ENCODE measurements around the gene FAM72C. TPM values are rescaled to one million over a fixed set of nuclear protein-coding genes. Genes with fewer than 3 reads are reported as not detected.
"Not testable (repeated sequence)": the region's sequence is repeated elsewhere in the genome, so short reads cannot be mapped to it uniquely, and the experiment has no call there.

Gene FAM72C
- total RNA-seq, 1 donor from 2014 or later = 0.59 TPM

DNA sequence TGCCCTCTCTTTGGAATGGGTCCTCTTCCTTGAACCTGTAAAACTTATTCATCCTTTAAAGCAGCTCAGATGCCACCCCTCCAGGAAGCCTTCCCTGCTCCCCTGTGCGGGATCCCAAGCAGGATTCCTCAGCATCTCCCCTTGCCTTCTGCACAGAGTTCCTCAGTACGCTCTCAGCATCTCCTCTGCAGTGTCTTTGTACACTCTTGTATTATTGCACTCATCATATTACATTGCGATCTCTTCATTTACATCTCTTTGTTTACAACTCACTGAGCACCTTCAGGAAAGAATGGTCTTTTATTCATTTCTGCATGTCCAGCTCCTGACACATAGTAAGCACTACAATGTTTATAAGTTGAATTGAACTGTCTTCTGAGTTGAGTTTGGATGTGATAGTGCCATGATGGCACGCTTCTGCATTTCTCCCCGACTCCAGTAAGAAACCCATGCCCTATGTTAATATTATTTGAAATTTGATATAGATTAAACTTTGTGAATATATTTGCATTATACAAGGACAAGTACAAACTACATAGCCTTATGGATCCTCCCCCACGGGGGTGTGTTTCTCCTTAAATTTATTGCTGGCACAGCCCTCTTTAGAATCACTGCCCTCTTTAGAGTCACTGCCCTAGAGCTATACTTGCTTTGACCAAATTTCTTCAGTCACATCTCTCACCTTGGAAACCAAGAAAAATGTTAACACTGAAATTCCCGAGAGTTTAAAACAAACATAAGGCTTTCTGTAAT lies 13.1 kb upstream of the FAM72C start:
- not testable (repeated sequence) for DNase-seq

DNA sequence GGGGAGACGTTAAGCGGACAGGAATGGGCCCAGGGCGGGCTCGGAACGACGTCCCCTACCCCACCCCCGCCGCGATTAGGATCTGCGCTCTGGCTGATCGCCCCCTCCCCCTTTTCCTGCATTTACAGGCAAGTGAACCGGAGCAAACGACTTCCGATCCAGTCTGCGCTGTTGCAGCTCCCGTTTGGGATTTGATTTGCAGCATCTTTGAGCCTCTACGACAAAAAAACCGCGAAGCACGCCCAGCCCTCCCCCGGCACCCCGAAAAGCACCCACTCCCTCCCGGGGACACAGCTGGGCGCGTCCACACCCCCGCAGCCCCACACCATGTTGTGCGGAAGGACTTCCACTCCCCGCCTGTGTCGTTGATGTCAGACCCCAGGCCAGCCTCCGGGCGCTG lies 2.6 kb upstream of the FAM72C start:
- DNase-seq = not testable (repeated sequence)

DNA sequence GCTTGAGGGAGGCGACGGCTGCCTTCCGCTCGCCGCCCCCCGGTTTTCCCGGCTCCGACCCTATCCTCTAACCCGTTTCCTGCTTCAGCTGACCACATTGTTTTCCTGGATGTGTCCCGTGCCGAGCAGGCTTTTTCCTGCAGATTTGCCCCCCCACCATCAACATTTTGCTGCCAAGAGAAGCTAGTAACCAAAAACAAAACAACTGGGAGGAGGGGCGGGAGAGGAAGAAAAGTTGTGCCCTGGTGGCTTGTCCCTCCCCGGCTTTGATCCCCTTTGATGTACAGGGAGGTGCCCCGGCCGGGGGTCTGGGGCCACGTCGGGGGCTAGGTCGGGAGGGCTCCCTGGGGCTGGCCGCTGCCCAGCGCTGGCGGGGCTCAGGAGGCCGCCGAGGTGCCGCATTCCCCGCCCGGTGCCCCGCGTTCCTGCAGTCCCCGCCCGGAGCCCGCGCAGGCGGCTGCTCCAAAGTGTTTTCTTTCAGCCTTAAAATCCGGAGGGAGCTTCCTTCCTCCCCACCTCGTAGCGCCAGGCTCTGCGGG lies 2.2 kb upstream of the FAM72C start:
- not testable (repeated sequence) for DNase-seq

DNA sequence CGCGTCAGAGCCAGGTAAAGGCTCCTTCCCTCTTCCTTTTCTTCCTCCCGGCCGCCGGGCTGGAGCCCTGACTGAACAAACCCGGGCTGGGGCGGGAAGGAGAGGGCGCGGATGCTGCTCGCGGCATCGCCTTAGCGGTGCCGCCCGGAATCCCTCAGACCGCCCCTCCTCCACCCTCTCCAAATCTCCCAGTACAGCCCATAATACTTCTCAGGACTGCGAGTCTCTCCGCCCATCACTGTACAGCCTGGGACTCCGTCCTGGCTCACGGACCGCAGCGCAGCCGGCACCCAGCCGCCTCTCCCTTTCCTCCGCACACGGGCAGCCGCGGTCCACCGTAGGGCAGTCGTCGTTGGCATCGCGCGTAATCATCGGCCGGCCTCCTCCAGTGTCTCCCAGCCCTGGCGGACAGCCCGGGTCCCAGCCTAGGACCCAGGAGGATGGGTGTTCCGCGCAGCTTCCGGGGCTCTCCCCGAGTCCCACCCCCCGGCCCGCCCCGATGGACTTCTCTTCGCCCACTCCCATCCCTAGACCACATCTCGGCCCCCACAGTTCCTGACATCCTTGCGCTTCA lies 1.1 kb upstream of the FAM72C start:
- not testable (repeated sequence) for DNase-seq

DNA sequence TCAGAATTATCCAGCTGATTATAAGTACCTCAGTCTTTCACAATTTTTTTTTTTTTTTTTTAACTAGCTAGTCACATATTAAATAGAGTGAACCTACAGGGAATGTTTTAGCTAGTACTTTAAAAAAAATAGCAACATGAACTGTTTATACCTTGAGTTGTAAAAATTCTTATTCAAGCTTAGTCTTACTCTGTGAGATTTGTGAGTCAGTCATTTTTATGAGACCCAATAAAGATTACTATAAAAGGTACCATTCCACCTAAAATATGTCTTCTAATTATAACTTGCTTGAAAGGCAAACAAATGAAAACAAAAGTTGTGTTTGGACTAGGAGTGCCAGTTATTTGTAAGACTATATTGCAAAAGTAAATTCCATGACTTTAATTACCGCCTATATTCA lies 5.9 kb downstream of the FAM72C start:
- not testable (repeated sequence) for DNase-seq

DNA sequence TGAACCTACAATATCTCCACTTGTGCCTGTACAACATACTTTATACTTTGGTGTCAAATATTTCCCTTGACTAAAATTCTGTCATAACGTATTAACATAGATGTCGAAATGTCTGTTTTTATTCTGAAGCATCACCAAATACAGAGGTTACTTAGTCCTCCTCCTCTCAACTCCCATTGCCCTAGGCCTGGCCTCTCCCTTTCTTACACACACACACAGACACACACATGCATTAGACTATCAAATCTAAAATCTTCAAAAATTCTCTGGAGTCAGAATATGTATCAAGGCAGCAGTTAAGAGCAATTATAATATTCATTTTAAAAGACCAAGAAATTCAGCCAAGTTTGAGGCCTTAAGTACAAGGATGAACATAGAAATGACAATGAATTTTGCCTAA lies 7.5 kb downstream of the FAM72C start:
- DNase-seq = not testable (repeated sequence)

DNA sequence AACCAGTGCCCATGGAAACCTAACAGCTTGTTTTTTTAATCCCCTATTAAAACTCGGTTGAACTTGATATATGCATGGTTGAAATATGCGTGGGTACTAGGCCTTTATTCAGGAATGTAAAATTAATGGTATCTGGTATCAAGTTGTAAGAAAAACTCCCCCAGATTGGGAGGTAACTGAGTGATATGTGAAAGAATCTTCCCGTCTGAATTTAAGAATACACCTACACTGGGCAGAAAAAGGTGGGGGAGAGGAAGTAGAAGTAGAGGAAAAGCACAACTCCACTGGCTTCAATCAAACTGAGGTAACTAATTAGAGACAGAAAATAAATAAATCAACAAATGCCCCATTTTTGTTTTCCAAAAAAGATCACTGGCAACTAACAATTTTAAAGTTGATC lies 15.9 kb downstream of the FAM72C start:
- not testable (repeated sequence) for DNase-seq

DNA sequence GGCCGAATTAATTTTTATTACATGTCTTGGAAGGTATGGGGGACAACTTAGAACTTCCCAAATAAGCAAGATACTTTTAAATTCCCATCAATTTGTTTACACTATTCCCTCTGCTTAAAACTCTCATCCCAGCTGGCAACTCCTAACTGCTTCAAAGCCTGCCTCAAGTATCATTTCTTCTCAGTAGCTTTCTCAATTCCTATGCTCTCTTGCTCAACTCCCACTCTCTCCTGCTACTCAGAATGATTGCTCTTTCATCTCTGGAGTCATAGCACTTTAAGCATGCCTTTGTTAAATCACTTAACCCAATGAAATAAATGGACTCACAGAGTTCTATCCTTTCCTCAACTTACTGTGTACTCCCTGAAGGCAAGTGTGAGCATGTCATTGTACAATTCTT lies 18.9 kb downstream of the FAM72C start:
- not testable (repeated sequence) for DNase-seq

DNA sequence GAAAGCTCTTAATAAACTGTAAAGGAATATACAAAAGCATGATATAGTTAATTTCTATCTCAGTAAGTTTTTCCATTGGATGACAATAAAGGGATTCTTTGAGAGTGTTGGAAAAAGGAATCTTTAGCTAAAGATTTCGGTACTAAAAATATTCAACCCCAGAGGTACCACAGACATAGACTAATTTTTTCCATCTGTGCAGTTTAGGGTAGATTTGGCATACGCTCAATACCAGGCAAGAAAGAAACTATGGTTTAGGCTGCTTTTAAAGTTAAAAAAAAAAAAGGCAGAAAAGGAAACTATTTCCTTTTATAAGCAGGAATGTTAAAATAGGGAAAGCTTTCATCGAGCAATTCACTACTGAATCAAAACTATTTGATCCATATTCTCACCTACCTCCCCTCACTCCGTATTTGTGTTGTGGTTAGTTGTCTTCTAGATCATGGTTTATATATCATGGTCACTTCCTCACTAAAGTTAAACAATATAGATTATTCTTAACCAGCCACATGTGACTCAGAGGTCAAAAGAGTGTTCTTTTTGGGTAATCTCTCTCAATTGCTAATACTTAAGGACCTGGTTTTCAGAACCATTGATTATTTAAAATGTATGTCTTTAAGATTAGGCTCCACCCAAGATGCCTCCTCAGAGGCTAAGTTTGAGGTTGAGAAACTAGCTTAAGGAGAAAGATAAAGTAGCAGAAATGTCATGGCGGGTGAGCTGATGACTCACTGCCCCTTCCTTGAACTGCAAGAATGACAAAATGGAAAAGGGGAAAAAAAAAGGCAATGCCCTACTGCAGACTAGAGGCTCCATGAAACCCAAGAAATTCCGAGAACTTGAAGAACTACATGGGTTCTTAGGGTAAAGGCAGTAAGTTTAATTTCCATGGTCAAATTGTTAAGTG lies 20.0 kb downstream of the FAM72C start:
- not testable (repeated sequence) for DNase-seq

DNA sequence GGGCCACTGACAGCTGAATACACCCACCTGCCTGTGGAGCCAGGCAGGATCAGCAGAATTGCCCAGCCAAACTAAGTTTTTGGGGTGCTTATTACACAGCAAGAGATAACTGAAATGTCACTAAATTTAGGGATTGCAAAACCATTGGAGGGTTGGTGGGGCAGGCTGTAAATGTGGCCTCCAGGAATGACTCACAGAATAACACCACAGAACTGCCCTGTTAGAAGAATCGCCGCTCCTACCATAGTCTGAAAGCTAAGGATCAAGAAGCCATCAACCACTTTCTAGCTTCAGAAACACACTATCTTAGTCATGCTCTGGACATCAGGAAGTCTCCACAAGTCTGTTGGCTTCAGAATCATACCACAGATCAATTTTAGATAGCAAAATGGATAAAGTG lies 24.0 kb downstream of the FAM72C start:
- not testable (repeated sequence) for DNase-seq

DNA sequence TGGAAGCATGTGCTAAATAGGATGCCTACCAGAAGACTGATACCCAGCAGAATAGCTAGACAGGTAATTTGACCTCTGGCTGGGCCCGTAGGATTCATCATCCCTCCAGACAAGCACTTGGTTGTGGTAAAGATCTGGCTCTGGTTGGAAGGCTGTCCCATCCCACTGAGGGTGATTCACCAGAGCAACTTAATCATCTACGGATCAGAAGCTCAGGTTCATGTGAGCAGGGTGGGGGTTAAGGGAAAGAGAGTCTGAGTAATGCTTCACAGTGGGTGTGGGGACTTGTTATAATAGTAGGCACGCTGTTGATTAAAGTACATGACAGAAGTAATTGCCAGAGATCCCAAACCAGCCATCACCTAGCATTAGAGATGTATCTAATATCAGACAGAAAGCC lies 26.5 kb downstream of the FAM72C start:
- not testable (repeated sequence) for DNase-seq

DNA sequence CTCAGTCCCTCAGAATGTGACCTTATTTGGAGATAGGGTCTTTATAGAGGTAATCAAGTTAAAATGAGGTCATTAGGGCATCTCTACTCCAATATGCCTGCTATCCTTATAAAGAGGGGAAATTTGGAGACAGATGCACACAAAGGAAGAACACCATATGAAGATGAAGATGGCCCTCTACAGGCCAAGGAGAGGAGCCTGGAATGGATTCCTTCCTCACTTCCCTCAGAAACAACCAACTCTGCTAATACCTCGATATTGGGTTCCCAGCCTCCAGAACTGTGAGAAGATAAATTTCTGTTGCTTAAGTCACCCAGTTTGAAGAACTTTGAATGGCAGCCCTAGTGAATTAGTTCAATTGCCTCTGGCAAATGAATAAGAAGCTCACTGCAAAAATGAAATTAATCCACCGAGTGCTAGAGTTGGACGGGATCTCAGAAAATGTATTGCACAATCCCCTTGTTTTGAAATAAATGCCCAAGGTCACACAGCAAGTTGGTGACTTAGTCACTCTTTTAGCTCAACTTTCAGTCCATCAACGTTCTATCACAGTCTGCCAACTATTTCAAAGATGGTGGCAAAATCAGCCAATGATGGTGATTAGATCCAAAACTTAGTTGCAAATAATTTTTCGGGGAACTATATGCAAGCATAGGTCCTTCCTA lies 27.1 kb downstream of the FAM72C start:
- DNase-seq = not testable (repeated sequence)

DNA sequence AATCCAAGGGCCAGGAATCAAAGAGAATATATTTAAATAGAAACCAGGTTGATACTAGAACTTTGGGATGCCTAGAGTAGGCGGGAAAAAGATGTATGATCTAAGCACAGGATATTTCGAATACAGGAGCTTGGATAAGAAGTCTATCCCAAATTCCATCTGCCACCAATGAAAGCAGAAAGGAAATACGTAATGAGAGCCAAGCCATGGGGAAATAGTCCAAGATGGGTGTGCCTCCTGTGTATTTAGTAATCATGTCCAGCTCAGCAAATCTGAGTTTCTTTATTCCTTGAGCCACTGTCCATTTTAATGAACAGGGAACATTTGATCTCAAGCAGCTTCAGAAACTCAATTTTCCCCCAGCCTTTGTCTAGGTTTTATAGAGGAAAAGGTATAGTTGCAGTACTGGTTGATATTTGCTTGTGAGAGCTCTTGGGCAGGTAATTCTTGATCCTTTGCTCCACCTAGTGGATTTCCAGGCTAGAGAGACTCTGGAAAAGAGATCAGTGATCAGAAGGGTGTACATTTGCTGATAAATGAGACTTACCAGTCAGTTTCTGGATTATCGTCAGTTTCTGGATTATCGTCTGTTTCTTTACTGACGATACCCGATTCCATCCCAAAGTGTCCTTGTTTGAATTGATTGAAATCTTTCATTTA lies 28.3 kb downstream of the FAM72C start:
- DNase-seq = not testable (repeated sequence)

DNA sequence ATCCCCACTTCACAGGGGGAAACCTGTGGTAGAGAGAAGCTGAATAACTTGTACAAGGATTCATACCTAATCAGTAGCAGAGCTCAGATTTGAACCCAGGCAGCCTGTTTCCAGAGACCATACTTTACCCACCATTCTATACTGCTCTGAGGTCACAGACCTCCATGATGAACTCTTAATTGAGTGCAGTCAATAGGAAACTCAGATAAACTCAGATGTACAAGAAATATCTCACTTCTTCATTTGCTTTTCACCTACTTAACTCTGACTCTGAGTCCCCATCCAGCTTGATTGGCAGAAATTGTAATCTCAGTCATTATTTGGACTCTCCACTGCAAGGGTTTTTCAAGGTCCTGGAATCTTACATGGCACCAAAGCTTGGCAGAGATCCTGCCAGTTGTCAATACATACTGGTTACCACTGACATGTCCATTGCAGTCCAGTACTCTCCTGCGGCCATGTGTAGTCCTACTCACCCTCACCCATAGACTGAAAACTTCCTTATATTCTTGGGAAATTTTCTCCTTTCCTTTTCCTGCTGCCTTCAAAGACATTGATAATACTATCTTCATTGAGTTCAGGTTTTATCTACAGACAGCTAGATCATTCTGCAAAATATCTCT lies 29.4 kb downstream of the FAM72C start:
- DNase-seq = not testable (repeated sequence)

DNA sequence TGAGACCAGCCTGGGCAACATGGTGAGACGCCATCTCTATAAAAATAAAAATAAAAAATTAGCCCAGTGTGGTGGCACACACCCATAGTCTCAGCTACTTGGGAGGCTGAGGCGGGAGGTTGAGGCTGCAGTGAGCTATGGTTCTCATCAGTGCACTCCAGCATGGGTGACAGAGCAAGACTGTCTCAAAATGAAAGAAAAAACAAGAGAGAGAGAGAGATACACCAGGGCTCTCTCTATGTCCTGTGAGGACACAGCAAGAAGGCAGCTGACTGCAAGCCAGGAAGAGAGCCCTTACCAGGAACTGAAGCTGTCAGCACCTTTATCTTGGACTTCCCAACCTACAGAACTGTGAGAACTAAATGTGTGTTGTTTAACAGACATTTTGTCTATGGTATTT lies 32.1 kb downstream of the FAM72C start:
- DNase-seq = not testable (repeated sequence)

DNA sequence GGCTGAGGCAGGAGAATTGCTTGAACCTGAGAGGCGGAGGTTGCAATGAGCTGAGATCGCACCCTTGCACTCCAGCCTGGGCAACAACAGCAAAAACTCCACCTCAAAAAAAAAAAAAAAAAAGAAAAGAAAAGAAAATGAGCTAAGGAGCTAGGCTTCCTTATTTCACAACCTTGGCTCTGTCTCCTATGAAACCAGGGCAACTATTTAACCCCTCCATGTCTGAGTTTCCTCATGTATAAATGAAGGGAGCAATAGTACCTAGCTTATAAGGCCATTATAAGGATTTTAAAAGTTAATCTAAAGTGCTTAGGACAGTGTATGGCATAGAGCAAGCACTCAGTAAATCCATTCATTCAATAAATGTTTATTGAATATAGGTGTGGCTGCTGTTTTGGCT lies 32.9 kb downstream of the FAM72C start:
- DNase-seq = not testable (repeated sequence)

DNA sequence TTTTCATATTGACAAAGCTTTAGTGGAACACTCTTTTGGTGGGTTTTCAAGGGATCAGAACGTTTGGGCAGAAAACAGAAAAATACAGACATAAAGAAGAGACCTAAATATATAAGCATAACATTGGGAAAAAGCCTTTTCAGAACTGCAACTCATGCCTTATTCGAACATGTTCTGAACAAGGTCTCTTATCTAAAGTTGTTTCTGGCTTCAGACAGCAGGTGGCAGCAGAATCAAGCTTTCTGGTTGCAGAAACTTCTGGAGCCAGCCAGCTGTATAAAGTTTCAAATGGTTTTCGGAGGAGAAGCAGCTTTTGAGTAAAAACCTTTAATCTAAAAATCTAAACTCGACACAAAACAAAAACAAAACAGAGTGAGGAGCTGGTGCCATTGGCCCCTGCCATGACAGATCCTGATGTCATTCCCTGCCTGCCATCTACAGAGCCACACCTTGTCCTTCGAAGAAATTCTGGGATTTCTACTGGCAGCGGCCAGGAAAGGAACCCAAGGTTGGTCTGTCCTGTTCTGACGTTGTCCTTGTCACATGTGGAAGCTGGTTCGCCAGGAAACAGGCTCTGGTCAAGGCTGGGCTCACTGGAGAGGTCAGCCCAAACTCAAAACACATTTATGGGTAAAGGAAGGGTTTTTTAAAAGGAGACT lies 35.2 kb downstream of the FAM72C start:
- not testable (repeated sequence) for DNase-seq

DNA sequence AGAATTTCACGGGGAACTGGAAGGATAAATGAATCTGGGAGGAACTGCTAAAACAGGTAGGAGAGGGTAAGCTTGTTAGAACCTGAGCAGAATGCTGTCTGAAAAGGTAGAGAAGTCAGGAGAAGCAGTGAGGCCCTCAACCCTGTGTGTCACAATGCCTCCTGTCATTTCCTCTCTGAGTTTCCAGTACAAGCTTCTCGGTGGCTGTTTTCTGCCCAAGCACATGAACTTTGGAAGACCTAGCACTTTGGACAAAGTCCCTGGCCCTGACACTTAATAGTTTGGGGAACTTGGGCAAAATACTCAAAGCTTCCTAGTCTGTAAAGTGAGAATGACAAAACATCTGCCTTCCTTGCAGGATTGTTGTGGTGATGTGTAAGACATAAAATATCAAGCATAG lies 52.7 kb downstream of the FAM72C start:
- not testable (repeated sequence) for DNase-seq

DNA sequence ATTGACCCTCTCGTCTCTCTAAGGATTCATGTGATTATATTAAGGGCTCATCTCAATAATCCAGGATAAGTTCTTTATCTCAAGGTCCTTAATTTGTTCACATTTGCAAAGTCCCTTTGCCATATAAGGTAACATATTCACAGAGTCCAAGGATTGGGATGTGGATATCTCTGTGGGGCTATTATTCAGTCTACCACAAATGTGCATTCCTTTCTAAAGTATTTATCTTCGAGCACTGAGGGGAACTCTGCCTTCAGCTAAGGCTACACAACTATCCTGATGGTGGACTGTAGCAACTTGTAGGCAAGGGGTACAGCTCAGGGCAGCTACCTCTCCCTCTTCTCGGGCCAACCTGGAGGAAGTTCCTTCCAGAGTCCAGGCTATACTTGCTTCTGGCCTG lies 53.2 kb downstream of the FAM72C start:
- DNase-seq = not testable (repeated sequence)

DNA sequence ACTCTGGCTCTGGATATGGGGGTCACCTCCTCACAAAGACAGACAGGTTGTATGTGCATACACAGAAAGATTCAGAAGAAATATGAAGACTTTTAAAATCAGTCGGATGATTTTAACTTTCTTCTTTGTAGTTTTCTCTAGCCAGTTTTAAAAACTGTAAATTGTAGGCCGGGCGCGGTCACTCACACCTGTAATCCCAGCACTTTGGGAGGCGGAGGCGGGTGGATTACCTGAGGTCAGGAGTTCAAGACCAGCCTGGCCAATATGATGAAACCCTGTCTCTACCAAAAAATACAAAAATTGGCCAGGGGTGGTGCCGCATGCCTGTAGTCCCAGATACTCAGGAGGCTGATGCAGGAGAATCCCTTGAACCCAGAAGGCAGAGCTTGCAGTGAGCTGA lies 58.1 kb downstream of the FAM72C start:
- not testable (repeated sequence) for DNase-seq

Data from skin of body (tissue), 2 donors.